GM18505 (cell line): ENCODE results near the gene FBXL4.

Experiments
- ATAC-seq: cut with Tn5 transposase; IDR thresholded peaks from one replicate; pipeline ENCODE4 v1.9.1; 2021; ENCODE audit not compliant: unreplicated experiment
- POLR2A ChIP-seq: IDR thresholded peaks from 4 replicates; pipeline ENCODE4 v1.6.1; 2011; ENCODE audit warnings: borderline replicate concordance; ENCODE audit not compliant: insufficient read depth, insufficient read length; ENCODE audit errors: extremely low read depth

FBXL4 gene

DNA sequence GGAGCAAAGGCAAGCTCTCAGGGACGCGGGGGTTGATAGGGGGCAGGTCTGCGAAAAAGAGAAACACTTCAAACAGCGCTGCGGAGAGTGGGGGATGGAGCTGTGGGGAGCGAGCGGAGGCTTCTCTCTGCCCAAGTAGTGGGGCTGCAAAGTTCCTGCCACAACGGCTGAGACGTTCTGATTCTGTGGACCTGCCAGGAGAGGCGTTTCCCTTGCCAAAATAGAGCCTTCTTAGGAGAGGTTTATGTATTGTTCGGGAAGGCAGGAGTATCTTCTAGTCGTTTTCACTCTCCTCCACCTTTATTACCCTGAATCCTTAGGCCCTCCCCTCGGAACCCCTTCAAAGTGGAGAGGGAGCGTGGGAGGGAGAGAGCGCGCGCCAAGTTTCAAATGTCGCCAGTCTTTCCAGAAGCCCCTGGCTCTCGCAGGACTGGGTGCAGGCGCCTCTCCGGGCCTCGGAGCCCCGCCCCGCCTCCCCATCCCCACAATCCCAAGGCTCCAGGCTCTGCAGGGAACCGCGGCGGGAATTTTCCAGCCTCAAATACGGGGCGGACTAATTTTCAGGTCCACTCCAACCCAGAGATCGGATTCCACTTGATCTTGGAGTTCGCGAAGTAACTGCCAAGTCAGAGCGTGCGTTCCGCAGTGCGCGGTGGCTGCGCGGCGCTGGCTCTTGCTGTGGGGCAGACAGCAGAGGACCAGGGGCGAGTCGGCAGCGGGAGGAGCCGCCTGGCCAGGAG is 123.4 kb downstream of the FBXL4 start:
- TF ChIP-seq POLR2A = no peak

DNA sequence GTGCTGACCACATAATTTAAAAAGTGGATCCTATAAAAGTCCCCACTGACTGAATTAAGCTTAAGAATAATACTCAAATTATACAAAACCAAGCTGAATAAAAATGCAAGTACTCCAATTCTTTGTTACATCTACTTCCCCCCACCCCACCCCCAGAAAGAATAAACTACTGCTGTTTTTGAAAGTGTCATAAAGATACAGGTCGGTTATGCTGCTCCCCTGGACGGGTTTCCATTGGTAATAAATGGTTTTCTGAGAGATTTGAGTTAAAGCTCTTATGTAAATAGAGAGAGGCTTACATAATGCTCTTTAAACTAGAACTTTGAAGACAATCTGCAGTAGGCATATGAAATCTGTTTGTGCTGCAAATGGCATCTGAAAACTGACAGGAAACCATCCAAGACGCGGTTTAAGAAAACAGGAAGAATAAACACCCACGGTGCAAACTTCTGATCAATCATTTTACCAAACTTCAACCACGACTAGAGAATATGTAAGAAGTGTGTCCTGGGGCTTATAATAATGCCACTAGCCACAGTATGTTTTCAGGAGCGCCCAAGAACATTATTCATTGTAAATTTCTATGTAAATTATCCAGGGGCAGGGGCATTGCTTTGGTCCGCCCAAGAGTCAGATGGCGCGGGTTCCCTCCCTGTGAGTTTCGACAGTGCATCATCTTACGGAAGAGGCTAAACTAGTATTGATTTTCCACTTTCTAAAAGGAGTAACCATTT is 124.2 kb downstream of the FBXL4 start:
- ATAC-seq = no peak
- no peak for TF ChIP-seq POLR2A

More for the DNA sequence above, 123.4 kb downstream of the FBXL4 start:
- ATAC-seq = no peak

DNA sequence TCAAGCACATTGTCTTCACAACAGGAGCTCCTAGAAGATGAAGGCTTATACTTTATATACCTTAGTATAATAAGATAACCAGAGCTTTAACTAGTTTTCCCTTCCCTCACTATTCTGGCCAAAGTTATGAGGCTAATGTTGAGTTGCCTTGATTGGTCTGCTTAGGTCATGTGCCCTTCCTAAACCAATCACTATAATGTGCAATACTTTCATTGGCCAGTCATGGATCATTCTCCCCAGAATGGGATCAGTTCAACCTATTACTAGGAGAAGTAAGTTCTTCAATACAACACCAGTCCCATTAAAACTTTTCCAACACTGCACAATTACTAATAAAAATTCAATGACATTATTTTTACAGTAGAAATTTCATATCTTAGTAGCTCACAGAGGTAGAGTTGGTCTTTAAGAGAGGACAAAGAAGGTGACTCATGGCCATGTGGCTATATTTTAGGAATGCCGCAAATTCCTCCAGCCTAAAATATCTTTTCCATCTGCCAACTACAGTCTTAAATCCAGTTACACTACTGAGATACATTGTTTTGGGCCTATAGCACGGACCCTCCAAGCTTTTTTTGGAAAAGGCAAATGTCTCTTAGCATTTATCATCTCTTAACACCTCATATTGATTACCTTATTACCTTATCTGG is 125.9 kb downstream of the FBXL4 start:
- no peak for ATAC-seq
- no peak for TF ChIP-seq POLR2A
